Measurements from ENCODE around the gene NUDT14. TPM values are rescaled to one million over a fixed set of nuclear protein-coding genes. Genes with fewer than 3 reads are reported as not detected.

NUDT14 gene
- total RNA-seq, 1 experiment from 2014 or later: 18.3 TPM

DNA sequence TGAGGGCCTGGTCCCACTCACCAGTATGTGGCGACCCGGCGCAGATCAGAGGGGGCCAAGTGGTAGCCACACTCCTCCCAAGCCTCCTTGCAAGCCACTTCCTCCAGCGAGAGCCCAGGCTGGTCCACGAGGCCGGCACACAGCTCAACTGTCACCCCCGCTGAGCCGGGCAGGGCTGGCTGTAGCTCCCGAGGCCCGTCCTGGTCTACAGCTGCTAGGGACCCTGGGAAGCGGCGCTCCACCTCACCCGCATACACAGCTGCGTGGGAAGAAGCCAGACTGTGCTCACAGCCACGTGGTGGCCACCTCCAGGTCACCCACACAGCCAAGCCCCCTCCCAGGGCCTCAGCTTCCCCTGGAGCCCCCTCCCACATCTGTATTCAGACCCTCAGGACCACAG lies 4.6 kb downstream of the NUDT14 start:
- DNase-seq (ENCODE audit: low read depth): no peak

DNA sequence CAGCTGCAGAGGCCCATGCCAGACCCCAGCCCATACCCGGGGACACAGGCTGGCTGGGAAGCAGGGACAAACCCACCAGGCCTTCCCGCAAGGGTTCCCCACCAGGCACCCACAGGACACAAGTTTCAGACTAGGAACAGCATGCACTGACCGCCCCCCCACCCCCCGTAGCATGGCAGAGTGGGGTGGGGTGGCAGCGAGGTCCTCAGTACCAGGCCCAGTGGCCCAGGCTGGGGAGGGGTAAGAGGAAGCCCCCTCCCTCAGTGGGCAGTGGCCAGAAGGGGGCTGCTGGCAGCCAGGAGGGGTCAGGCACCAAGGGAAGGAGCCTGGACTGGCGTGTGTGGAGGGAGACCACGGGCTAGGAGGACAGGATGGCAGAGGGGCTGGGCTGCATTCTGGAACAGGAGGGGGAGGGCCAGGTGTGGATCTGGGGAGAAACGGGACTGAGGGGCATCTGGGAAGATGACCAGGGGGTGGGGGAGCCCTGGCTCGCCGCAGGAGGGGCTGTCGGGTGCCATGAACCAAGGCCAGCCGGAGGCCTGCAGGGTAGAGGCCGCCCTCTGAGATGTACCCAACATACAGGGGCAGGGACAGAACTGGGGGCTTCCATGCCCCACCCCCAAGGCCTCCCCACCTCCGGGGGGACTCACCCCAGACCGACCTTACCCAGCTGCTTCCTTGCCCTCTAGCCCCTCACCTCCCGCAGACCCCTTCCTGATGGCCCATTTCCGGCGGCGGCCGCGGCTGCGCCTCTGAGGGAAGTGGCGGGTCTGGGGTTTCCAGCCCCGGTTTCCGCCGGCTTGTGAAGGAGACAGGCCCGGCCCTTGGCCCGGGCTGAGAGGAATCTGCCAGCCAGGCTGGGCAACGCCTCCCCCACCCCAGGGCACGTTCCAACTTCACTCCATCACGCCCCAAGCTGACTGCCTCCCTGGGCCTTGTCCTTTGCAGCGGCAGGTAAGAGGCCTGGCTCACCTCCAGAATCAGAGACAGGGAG lies 6.9 kb downstream of the NUDT14 start:
- DNase-seq (ENCODE audit: low read depth): no peak

DNA sequence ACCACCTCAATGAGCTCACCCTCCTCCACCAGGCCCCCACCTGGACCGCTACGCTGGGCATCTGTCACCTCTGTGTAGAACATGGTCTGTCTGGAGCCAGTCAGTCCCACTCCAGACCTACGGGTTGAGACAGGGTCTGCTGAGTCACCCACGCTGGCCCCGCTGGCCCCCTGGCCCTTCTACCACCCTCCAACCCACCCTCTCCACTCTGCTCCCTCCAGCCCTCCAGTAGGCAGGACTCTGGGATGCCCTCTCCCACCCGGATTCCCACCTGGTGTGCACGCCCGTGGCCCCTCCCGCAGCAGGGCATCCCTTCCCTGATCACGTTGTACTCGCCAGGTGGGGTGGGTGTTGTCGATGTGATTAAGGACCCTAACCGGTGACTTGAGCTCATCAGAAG lies 8.0 kb downstream of the NUDT14 start:
- DNase-seq (ENCODE audit: low read depth): no peak

DNA sequence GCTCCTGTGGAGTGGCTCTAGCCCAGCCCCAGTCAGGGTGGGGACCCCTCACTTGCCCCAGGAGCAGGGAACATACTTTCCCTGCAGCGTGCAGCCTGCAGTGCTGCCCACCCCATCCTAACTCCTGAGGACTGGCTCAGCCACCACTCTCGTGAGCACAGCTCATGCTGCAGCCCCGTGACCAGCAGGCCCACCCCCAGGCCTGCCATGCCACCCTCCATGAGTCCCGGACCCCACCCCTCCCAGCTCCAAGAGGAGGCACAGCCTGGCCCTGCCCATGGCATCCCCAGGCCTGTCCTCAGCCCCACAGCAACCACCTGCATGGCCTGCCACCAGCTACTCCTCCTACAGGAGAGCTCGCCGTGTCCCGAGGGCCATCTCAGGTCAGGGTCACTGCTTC lies 8.6 kb downstream of the NUDT14 start:
- no peak for DNase-seq (ENCODE audit: low read depth)

DNA sequence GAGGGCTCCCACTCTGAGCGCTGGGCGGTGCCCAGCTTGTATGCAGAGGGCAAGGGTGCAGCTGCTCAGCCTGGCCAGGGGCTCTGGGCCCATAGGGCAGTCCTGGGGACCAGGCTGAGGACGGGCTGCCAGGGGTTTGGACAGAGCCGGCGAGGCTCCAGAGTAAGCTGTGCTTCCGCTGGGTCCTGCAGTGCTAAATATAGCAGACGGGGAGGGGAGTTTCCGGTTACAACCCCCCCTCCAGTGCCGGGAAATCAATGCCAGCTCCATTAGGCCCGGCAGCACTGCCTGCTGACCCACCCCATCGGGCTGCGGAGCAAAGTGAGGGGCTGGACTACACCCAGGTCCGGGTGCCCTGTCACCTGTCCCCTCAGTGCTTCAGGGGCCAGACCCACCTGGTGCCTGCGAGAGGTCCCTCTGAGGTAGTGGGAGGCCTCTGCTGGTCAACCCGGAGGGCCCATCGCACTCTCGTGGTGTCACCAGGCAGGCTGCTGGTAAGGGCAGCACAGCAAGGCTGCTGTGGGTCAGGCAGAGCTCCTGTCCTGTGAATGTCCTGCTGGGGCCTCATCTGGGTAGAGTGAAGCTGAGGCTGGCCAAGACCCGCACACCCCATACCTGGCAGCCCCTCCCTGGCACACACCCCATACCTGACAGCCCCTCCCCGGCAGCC lies 10.0 kb downstream of the NUDT14 start:
- DNase-seq (ENCODE audit: low read depth): no peak

DNA sequence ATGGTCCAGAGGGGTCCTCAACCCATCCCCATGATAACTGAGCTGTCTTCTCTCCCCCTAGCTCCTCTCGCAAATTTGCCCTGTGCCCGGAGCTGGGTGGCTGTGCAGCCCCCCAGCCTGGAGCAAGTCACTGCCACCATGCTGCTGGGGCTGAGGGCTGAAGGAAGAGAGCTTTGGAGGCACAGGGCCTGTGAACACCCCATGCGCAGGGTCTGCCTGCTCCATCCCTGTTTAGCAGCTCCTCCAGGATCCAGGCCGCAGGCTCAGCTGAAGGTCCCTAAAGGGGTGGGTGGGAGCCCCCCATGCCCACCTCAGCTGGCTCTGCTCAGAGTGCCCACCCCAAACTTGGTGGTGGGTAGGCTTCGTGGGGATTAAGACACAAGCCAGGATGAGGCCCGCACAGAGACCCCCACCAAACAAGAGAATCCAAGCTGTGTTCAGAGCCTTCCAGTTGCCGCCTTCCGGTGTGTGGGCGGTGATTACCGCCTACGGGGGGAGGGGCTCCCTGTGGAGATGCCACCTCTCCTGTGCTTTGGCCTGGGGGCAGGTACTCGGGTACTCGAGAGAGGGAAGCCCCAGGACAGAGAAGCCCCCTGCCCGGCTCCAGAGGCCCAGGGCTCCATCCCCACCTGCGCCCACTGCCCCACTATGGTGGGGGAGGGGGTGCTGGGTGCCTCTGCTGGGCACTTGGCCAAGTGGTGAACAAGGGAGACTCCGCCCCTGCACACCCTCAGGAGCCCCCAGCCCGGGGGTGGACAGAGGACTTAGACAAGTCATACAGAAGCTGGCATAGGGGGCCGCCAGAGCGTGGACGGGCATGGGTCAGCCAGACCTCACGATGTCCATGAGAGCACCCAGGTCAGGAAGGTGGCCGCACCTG lies 11.1 kb downstream of the NUDT14 start:
- no peak for DNase-seq (ENCODE audit: low read depth)

DNA sequence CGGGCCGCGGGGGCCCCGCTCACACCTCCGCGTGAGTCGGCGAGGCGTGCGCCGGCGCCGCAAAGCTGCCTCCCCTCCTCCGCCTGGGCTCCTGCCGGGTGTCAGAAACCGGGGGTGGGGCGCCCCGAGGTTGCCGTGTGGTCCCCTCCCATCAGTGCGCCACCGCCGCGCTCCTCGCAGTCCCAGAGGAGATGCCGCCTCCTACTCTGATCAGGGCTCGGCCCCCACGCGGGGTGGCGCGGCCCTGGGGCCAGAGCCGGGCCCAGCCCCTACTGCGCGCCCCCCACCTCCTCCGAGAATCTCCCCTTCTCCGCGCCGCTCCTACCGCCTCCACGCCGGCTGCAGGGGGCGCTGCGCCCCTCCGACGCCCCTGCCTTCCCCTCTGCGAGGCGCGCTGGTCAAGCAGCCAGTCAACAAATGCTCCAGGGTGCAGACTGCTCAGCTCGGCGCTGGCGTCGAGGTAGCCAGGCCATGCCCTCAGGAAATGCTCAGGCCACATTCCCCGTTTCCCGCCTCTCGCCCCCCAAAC lies 12.1 kb downstream of the NUDT14 start:
- DNase-seq (ENCODE audit: low read depth): peak; percentile 71

DNA sequence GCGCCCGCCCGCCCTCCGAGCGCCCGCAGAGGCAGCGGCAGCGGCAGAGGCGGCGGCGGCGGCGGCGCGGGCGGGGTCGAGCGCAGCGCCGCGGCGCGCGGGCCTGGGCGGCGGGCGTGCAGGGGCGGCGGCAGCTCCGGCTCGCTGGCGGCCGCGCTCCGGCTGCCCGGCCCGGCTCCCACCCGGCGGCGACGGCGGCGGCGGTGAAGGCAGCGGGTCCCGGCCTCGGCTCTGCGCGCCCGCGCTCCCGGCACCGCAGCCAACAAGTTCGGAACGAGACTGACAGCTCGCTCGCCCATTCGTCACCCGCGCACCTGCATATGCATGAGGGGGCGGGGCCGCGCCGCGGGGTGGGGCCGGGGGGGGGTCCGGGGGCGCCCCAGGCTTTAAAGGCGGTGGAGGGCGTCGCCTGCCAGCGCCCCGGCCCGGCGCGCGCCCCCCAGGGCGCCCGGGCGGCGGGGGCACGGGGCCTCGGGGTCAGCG lies 12.6 kb downstream of the NUDT14 start, which contains the start of gene JAG2:
TSS of gene JAG2 (minus strand) at position 281 of the 483 bp plus-strand sequence. CDS start 356 bp downstream, outside the sequence.
- peak; percentile 84 for DNase-seq (ENCODE audit: low read depth)

DNA sequence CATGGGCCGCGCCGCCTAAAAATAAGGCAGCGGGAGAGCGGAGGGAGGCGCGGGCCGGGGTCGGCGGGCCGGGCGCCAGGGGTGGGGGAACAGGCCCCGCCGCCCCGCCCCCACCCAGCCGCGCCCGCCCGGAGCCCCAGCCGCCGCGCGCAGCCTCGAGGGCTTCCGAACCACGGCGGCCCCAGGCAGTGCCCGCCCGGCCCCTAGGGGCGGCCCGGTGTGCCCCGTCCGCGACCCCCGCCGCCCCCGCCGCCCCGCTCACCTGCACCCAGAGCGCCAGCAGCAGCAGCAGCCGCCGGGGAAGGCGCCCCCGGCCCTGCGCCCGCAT lies 13.1 kb downstream of the NUDT14 start:
- DNase-seq (ENCODE audit: low read depth): no peak

DNA sequence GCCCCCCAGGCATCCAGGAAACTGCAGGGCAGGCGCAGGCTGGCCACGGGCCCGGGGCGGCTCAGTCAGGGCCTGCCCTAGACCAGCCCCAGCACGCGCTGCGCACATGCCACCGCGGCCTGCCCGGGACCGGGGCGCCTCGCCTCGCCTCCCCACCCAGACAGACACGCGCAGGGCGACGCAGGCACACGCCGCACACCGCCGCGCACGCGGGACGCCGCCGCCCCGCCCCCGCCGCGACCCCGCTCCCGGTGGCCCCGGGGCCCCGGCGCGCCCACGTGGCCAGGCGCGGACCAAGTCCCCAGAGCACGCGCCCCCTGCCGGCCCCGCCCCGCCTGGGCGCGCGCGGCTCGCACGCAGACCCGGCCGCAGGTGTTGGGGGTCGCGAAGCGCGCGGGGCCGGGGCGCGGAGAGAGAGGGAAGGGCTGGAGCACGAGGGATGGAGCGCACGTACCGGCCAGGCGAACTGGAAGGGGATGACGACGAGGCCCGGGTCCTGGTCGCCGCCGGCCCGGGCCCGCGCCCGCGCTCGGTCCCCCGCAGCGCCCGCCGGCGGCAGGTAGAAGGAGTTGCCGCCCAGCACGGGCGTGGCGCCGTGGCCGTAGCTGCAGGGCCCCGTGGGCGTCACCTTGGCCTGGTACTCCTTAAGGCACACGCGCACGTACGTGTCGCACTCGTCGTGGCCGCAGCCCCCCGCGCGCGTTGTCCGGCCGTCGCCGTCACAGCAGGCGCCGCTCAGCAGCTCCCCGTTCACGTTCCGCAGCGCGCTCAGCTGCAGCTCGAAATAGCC lies 13.6 kb downstream of the NUDT14 start:
- DNase-seq (ENCODE audit: low read depth): peak; percentile 55

DNA sequence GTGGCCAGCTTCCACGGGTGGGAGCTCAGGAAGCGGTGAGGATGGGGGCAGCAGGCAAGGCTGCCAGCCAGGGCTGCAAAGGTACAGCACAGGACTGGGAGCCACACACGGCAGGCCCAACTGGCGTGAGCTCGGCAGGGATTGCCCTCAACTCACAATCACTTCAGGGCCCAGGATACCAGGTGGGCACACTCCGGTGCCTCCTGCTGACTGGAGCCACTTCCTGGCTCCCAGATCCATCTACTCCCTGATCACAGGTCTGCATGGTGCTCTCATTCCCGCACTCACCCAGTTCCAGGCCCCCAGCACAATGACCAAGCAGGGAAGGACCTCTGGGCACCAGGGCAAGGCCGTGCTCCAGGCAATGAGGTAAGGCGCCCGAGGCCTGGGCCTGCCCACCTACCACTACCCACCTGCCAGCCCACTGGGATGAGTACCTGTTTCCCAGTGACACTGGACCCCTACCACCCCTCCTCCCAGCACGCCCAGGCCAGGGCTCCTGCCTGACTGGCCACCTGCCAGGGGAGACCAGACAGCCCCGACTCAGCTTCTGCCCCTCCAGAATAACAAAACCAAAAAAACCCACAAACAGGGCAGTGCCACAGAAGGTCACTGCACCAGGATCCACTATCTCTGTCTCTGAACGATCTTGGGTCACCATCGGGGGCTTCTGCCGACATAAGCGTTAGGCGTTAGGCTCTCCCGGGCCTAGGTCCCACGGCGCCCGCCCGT lies 14.4 kb downstream of the NUDT14 start:
- DNase-seq (ENCODE audit: low read depth): no peak

DNA sequence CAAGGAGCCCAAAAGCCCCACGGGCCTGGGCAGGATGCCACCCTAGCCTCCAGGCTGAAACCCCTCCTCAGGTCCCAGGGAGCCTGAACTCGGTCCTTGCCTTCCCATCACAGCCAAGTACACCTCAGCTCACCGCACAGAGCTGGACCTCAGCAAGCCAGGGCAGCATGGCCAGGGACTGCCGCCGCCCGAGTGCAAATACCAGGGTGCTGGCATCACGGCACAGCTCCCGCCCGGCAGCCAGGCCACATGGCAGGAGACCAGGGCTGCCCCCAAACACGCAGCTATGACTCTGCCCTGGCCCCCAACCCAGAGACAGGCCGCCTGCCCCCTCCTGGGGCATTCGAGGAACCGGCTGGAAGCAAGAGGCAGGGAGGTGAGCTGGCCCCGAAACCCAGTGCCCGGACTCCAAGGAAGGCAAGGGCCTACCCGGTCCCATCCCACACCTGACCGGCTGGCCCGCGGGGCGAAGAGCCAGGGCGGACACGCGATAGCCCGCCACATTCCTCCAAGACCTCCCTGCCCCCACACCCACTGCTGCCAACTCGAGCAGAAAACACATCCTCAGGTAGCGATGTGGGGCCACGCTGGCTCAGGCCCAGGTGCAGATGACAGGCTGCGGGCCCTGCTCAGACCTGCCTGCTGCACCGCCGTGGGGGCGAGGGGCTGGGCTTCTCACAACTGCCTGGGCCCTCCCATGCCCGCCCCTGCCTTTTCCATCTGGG lies 15.2 kb downstream of the NUDT14 start:
- no peak for DNase-seq (ENCODE audit: low read depth)

DNA sequence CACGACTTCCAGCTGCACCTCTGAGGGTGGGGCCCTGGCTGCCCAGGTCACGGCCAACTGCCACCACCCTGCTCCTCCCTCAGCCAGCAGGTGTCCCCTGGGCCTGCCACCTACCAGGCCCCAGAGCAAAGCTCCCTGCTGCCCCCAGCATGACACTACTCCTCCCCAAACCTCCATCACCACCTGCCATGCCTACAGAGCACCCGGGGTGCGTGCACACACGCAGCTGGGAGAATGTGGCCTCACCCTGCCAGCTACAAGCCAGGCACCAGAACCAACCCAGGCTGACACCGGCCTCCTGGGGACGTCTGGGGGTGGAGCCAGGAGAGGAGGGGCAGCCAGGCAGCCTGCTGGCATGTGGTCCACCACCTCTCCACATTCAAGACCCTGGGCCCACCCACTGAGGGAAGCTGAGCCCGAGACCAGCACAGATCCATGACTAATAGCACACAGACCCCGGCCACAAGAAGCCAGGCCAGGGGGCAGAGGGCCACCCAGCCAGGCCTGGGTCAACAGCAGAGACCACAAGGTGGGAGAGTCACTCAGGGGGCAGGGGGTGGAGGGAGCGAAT lies 15.9 kb downstream of the NUDT14 start:
- no peak for DNase-seq (ENCODE audit: low read depth)

DNA sequence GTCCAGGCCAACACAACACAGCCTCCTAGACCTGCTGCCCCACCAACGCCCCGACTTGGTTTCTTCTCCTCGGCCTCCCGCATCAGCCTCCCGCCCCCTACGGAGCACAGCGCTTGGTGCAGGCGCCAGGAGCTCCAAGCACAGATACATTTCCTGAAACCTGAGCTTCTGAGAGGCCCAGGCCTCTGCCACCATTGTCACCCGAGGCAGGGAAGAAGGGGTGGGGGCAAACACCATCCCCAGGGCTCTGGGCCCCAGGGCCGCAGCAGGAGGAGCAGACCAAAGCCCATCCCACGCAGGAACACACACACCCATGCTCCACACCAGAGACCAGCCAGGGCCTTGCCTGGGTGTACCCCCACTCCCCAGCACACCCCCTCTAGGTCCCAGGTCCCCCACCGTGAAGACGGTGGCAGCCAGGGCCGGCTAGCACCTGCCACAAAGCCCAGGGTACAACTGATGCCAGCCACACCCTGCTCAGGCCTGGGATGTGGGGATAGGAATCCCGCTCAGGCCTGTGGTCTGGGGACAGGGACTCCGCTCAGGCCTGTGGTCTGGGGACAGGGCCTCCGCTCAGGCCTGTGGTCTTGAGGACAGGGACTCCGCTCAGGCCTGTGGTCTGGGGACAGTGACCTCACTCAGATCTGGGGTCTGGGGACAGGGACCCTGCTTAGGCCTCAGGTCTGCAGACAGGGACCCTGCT lies 17.9 kb downstream of the NUDT14 start:
- DNase-seq (ENCODE audit: low read depth): no peak

DNA sequence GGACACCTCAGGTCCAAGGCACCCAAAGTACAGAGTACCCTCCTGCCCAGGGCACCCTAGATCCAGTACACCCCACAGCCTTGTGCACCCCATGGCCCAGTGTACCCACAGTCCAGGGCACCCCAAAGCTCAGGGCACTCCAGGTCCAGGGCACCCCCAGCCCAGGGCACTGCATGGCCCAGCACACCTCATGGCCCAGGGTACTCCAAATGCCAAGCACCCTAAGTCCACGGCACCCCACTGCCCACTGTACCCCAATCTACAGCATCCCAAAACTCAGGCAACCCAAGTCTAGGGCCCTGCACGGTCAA lies 18.5 kb downstream of the NUDT14 start:
- DNase-seq (ENCODE audit: low read depth): no peak

DNA sequence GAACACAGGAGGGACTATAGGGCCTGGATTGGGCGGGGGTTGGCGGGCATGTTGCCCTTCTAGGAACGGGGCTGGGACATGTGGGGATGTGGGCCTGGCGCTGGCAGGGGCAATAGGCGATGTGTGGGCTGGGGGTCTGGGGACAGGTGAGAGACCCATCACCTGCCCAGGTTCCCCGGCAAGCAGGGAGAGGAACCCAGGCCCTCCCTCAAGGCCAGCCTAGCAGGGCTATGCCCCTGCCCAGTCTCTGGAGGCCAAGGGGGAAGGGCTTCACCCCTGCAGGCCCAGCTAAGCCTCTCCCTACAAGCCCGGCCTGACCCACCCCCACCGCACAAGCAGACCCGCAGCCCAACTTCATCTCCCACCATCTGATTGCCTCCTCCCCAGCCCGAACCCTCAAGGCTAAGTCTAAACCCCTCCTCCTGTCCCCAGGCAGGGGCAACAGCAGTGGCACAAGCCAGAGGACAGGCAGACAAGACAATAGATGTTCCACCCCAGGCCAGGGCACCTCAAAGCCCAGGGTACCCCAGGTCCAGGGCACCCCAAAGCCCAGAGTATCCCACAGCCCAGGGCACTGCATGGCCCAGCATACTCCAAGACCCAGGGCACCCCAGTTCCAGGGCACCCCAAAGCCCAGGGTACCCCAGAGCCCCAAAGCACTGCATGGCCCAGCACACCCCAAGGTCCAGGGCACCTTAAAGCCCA lies 19.0 kb downstream of the NUDT14 start:
- no peak for DNase-seq (ENCODE audit: low read depth)

DNA sequence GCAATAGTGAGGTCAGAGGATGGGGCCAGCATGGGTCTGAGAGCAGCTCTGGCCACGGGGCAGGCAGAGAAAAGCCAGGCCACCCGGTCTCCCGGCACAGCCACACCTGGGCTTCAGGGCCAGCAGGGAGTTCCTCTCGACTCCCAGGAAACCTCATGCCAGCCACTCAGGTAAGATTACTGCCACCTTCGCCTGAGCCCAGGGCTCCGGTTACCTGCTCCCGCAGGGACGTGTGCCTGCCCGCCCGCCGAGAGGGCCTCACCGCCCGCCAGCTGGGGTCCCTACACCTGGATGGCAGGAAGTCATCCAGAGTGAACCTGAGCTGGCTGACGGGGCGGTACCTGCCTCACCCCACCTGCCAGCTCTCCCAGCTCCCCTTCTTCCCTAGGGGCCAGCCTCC lies 19.8 kb downstream of the NUDT14 start:
- DNase-seq (ENCODE audit: low read depth): no peak

DNA sequence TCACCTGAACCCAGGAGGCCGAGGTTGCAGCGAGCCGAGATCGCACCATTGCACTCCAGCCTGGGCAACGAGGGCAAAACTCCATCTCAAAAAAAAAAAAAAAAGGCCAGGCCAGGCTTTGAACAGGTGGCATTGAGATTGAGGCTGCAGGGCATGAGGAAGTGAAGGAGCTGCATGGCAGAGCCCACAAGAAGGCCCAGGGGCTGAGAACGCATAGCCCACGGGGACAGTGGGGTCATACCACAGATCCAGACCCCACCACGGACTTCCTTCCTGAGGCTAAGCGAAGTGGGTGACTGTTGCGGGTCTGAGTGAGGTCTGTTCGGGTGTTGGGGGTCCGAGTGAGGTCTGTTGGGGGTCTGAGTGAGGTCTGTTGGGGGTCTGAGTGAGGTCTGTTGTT lies 20.3 kb downstream of the NUDT14 start:
- no peak for DNase-seq (ENCODE audit: low read depth)

Data from Daoy (cell line).